ENCODE results near the gene DBNDD1.

- TF ChIP-seq EP300 (IDR thresholded peaks at IDR 0.05): no peak
- no peak for TF ChIP-seq CTCF (IDR thresholded peaks at IDR 0.05)
- TF ChIP-seq POLR2A (IDR thresholded peaks at IDR 0.05): no peak
- TF ChIP-seq POLR2AphosphoS5 (IDR thresholded peaks at IDR 0.05): no peak
Observed at GRCh38 chr16:90043526-90043925, 24.3 kb upstream of the DBNDD1 start.
